HG03354 (cell line): ENCODE results near the gene VSIG2.

ENCODE experiments used
- ATAC-seq: cut with Tn5 transposase; IDR thresholded peaks from one replicate; pipeline ENCODE4 v1.9.1; 2021; ENCODE audit warnings: mild to moderate bottlenecking; ENCODE audit not compliant: unreplicated experiment, poor library complexity, severe bottlenecking

VSIG2 gene

GRCh38 chr11:124728134-124728533, 23.9 kb downstream of the VSIG2 start:
- no peak for ATAC-seq

- no peak for ATAC-seq
Measured at GRCh38 chr11:124727474-124727873, 24.6 kb downstream of the VSIG2 start.

- peak; percentile 20 for ATAC-seq
Measured at GRCh38 chr11:124725719-124726105, 26.3 kb downstream of the VSIG2 start.

GRCh38 chr11:124724979-124725718, 26.9 kb downstream of the VSIG2 start:
- ATAC-seq, result peak; percentile 99

- no peak for ATAC-seq
Measured at GRCh38 chr11:124722176-124722575, 29.9 kb downstream of the VSIG2 start.

- no peak for ATAC-seq
Measured at GRCh38 chr11:124719534-124719933, 32.5 kb downstream of the VSIG2 start.

- no peak for ATAC-seq
Measured at GRCh38 chr11:124718801-124719200, 33.3 kb downstream of the VSIG2 start.

- ATAC-seq, result peak; percentile 55
Measured at GRCh38 chr11:124717786-124718651, 34.0 kb downstream of the VSIG2 start.

- peak; percentile 63 for ATAC-seq
Measured at GRCh38 chr11:124717421-124717785, 34.7 kb downstream of the VSIG2 start.

GRCh38 chr11:124716591-124716990, 35.5 kb downstream of the VSIG2 start:
- no peak for ATAC-seq

- ATAC-seq, result no peak
Measured at GRCh38 chr11:124712392-124712791, 39.7 kb downstream of the VSIG2 start.

GRCh38 chr11:124707829-124708228, 44.2 kb downstream of the VSIG2 start:
- no peak for ATAC-seq

- no peak for ATAC-seq
Measured at GRCh38 chr11:124700028-124700427, 52.0 kb downstream of the VSIG2 start.

- no peak for ATAC-seq
Measured at GRCh38 chr11:124699547-124699946, 52.5 kb downstream of the VSIG2 start.
